SK-MEL-5 (cell line): ENCODE data around the gene EPM2AIP1. TPM values are rescaled to one million over a fixed set of nuclear protein-coding genes. Genes with fewer than 3 reads are reported as not detected.

Source experiments
- DNase-seq: peaks from one replicate; pipeline ENCODE4 v3.0.0-alpha.2; 2016; ENCODE audit warnings: low read depth, low spot score
- in situ Hi-C: cut with HindIII; loops from 2 replicates; pipeline ENCODE4 v1.10.0; 2016; ENCODE audit warnings: low sequenced_read_pairs, high pct_unique_total_duplicates, low pct_unique_long_range_greater_than_20kb
- total RNA-seq: library from RNA; depleted of rRNA; stranded (reverse); fragments of >200 nt; shearing (Covaris generic); gene quantifications from 2 replicates; pipeline ENCODE4 v1.2.3, GENCODE V29; 2014

EPM2AIP1 gene
- total RNA-seq, 1 experiment from 2014 or later = 15.8 TPM

GRCh38 chr3:37016903-37017302, 24.0 kb upstream of the EPM2AIP1 start:
- in situ Hi-C loops = no loop called here
- no peak for DNase-seq

DNA sequence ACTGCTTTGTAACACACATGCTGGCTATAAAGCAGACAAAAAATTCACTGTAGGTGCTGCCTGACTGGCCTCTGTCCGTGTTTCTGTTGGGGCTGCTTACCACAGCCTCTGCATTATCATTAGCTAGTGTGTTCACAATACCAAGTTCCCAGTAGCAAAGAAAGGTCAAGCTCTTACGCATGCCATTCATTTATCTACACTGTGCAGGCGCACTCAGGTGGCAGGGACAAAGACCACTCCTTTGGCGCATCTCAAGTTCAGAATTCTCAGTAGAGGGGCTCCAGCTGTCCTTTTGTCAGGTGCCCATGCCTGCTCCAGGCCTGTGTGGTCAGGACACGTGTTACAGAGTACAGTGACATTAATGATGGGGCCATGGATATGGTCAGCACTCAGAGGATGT, 22.7 kb upstream of the EPM2AIP1 start:
- DNase-seq = no peak
- in situ Hi-C loops = no loop called here

DNA sequence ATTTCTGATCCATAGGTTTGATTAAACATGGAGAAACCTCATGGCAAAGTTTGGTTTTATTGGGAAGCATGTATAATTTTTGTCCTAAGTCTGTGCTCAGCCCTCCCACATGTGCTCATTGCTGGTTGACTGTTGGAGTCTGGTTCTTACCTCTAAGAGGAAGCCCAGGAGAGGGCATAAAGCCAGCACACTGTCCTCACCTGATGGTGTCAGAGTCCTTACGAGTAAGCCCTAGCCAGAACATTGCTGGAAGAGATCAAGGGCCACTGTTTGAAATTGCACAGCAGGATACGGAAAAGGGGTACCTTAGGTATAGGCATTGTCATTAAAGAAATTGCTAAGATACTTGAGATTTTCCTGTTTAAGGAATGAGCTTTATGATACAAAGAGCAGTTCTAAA, 21.7 kb upstream of the EPM2AIP1 start:
- no peak for DNase-seq
- in situ Hi-C loops = no loop called here

- peak; percentile 100 for DNase-seq
- in situ Hi-C loops = no loop called here
Observed at GRCh38 chr3:36993326-36994283, 674 bp upstream of the EPM2AIP1 start, which contains the start of gene MLH1. MLH1 (plus strand) TSS chr3:36993518; CDS start chr3:36993548, 30 bp downstream.

- peak; percentile 44 for DNase-seq
- in situ Hi-C loops = no loop called here
Observed at GRCh38 chr3:36991923-36992805, 767 bp downstream of the EPM2AIP1 start.

DNA sequence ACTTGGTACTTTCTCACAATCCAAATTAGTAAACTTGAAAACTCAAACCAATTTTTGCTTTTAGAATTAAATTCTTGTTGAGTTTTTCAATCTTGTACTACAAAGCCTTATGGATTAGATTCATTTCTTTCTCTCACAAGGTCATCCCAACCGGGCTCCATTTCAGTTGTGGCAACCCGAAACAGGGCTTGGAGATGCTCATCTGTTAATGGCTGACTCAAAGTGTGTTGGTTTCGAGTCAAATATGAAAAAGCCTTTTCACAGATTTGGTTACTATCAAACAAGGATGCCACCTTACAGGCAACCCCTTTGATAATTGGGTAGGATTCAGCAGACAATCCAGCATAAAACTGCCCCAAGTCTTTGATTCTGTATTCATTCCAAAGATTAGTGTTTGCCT, 1.8 kb downstream of the EPM2AIP1 start:
- in situ Hi-C loops = no loop called here
- DNase-seq = no peak

DNA sequence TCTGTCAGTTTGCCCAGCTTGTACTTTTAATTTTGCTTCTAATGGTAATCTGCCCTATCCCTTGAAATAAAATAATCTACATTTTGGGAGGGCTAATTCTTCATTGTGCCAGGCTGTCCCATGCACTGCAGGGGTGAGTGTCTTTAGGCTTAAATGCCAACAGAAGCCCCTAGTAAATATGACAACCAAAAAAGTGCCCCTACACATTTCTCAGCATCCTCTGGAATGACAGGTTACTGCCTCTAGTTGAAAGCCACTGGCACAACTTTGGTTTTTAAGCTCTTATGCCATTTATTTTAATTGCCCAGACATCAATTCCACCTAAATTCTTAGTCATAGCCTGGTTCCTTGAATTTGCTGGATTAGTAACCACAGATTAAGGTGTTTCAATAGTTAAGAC, 3.4 kb downstream of the EPM2AIP1 start:
- in situ Hi-C loops = no loop called here
- DNase-seq = no peak

DNA sequence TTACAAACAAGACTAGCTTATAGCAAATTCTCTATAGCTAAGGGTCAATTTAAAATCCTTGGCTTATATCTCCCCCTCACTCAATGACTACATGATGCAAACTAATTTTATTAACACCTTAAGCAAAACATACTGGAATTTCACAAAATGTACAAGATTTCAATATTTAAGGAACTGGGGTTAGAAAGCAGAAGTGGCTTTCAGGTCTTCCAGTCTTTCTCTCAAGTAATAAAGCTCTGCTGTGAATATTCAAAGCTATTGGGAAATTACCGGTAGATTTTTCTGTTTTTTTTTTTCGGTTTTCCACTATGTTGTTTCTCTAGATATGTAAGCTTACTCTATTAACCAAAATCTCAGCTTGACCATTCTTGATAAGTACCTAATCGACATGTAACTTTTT, 3.9 kb downstream of the EPM2AIP1 start:
- in situ Hi-C loops = no loop called here
- DNase-seq = no peak

GRCh38 chr3:36988356-36988755, 4.6 kb downstream of the EPM2AIP1 start:
- no peak for DNase-seq
- in situ Hi-C loops = no loop called here

- no peak for DNase-seq
- in situ Hi-C loops = no loop called here
Observed at GRCh38 chr3:36981006-36981405, 11.9 kb downstream of the EPM2AIP1 start.

GRCh38 chr3:36973139-36973538, 19.8 kb downstream of the EPM2AIP1 start:
- DNase-seq = no peak
- in situ Hi-C loops = no loop called here

DNA sequence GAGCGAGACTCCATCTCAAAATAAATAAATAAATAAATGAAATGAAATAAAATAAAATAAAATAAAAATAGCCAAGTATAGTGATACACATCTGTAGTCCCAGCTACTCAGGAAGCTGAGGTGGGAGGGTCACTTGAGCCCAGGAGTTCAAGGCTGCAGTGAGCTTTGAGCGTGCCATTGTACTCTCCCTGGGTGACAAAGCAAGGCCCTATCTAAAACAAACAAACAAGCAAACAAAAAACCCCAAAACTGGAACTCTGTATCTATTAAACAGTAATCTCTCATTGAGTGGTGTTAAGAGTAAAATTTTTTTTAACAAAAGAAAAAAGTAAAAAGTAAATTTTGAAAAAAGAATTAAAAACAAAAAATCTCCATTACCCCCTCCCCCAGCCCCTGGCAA, 20.8 kb downstream of the EPM2AIP1 start:
- no peak for DNase-seq
- in situ Hi-C loops = no loop called here

- in situ Hi-C loops = no loop called here
- no peak for DNase-seq
Observed at GRCh38 chr3:36969540-36970432, 23.1 kb downstream of the EPM2AIP1 start.

GRCh38 chr3:36969085-36969484, 23.8 kb downstream of the EPM2AIP1 start:
- DNase-seq = no peak
- in situ Hi-C loops = no loop called here

DNA sequence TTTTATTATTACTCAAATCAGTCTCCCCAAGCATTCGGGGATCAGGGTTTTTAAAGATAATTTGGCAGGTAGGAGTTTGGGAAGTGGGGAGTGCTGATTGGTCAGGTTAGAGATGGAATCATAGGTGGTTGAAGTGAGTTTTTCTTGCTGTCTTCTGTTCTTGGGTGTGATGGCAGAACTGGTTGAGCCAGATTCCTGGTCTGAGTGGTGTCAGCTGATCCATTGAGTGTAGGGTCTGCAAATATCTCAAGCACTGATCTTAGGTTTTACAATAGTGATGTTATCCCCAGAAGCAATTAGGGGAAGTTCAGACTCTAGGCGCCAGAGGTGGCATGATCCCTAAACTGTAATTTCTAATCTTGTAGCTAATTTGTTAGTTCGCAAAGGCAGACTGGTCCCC, 27.5 kb downstream of the EPM2AIP1 start:
- no peak for DNase-seq
- in situ Hi-C loops = no loop called here

DNA sequence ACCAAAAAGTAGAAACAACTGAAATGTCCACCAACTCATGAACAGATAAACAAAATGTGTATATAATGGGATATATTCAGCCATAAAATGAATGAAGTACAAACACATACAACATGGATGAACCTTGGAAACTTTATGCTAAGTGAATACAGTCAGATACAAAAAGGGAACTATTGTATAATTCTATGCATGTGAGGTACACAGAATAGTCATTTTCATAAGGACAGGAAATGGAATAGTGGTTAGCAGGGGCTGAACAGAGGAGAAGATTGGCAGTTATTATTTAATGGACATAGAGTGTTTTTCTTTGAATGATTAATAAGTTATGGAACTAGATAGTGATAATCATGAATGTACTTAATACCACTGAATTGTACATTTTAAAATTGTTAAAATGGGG, 28.1 kb downstream of the EPM2AIP1 start:
- peak; percentile 7 for DNase-seq
- in situ Hi-C loops = no loop called here

GRCh38 chr3:36964331-36964730, 28.6 kb downstream of the EPM2AIP1 start:
- no peak for DNase-seq
- in situ Hi-C loops = no loop called here
